Activated CD4-positive, alpha-beta T cell treated with anti-CD3 and anti-CD28 coated beads, Interleukin-2, amount 10 ng/mL, durations not matched to agents 7 days and 5 days (primary cell): ENCODE measurements around the gene MUC20. TPM values are rescaled to one million over a fixed set of nuclear protein-coding genes. Genes with fewer than 3 reads are reported as not detected.
"Not testable (repeated sequence)": the region's sequence is repeated elsewhere in the genome, so short reads cannot be mapped to it uniquely, and the experiment has no call there.

Experiments
- CTCF ChIA-PET: fragments of 350-600 bp; sonication (Branson Sonifier 250); formaldehyde crosslinking; loops from one replicate; lab custom pipeline; 2021; ENCODE audit warnings: antibody characterized with exemption; lab: Charles Lee
- POLR2A ChIA-PET: fragments of 350-600 bp; sonication (Branson Sonifier 250); formaldehyde crosslinking; loops from one replicate; lab custom pipeline; 2021; ENCODE audit warnings: antibody characterized with exemption; lab: Charles Lee
- DNase-seq: peaks from one replicate; pipeline ENCODE4 v3.0.0-alpha.2; 2020
- H3K27ac Mint-ChIP-seq: one replicate; pipeline ENCODE4 v1.8.0; 2021; ENCODE audit warnings: mild to moderate bottlenecking, moderate library complexity, mixed read lengths
- H3K27me3 Mint-ChIP-seq: one replicate; pipeline ENCODE4 v1.8.0; 2021; ENCODE audit warnings: mixed read lengths
- H3K36me3 Mint-ChIP-seq: one replicate; pipeline ENCODE4 v1.8.0; 2021; ENCODE audit warnings: low read depth, mixed read lengths
- H3K4me1 Mint-ChIP-seq: one replicate; pipeline ENCODE4 v1.8.0; 2021; ENCODE audit warnings: mixed read lengths
- H3K4me3 Mint-ChIP-seq: one replicate; pipeline ENCODE4 v1.8.0; 2021; ENCODE audit warnings: mild to moderate bottlenecking, moderate library complexity, mixed read lengths
- H3K9me3 Mint-ChIP-seq: one replicate; pipeline ENCODE4 v1.8.0; 2021; ENCODE audit warnings: mixed read lengths
- total RNA-seq, 2 experiments: library from RNA; stranded (reverse); gene quantifications; one replicate each; pipeline ENCODE4 v1.2.3, GENCODE V29; 2021

The MUC20 gene
- total RNA-seq, 2 experiments from 2014 or later: 1.2 to 1.4 TPM

DNA sequence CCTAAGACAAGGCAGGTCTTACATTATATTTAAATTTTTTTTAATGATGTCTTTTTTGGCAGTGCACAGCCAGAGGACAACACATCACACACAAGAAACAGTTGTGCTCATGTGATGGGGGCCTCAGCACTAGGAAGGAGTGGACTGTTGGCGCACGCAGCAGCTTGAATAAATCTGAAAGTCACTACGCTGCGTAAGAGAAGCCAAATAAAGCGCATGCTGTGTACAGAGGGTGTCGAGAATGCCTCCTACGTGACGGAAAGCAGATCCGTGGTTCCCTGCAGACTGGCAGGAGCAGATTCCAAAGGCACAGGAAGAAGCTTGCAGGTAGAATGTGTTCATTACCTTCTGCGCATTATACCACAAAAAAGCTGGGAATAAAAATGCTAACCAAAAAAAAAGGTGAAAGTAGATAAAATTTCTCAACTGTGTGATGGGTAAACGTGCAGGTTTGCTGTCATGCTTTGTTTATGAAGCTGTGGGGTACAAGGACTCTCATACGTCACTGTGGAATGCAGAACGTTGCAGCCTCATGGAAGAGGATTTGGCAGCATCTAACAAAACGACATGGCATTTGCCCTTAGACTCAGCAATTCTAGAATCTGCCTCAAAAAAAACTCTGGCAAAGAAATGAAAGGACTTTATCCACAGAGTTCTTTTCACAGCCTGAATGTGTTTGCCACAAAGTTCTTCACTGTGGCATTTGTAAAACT, 32.2 kb upstream of the MUC20 start:
- H3K4me1 Mint-ChIP-seq, H3K27ac Mint-ChIP-seq, H3K27me3 Mint-ChIP-seq, POLR2A ChIA-PET, H3K4me3 Mint-ChIP-seq, H3K9me3 Mint-ChIP-seq, CTCF ChIA-PET, DNase-seq: not testable (repeated sequence)
- peaks cover 56% of the 10 kb centered on the region for H3K36me3 Mint-ChIP-seq

DNA sequence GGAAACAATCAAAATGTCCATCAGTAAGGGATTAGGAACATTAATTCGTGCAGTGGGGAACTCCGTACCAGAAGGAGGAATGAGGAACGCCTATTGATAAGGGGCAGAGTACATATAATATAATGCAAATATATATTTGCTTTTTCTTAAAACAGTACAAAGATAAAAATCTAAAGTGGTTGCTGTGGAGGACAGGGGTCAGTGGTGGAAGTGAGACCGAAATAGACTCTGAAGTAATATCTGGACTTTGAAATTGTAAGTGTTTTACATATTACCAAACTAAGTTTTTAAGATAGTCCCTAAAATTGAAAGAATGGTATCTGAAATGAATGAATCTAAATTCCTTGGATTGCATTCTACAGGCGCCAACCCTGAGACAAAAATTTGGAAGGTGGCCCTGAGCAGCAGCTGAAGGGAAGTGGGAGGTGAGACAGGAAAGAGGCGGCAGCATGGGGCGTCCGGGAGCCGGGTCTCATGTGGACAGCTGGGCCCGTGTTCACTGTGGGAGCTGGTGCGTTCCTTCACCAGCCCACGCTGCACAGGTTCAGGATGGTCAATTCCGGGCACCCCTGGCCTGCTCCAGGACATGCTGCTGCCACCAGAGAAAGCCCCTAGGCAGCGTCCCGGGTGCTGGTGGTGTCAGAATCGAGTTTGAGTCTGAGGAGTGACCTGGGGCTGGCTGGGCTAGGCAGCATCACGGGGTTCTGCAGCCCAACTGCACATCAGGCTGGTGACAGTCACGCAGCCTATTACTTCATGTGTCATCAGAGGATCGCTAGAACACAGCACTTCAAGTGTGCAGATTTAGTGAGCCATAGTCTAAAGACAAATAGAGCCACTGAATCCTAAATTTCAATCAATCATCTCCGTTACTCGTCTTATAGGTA, 31.4 kb upstream of the MUC20 start:
- CTCF ChIA-PET, H3K27me3 Mint-ChIP-seq, H3K4me3 Mint-ChIP-seq, H3K4me1 Mint-ChIP-seq, H3K27ac Mint-ChIP-seq, DNase-seq, H3K9me3 Mint-ChIP-seq, POLR2A ChIA-PET: not testable (repeated sequence)
- H3K36me3 Mint-ChIP-seq: peaks cover 54% of the 10 kb centered on the region

DNA sequence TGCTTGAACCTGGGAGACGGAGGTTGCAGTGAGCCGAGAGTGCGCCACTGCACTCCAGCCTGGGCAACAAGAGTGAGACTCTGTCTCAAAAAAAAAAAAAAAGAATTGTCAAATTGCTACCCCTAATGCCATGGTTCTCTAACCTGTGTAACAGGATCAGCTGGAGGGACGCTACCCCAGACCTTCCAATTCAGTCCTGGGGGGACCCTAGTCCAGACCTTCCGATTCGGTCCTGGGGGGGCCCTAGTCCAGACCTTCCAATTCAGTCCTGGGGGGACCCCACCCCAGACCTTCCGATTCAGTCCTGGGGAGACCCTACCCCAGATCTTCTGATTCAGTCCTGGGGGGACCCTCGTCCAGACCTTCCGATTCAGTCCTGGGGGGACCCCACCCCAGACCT, 29.8 kb upstream of the MUC20 start:
- no peak for DNase-seq
- H3K4me1 Mint-ChIP-seq: peaks cover 9% of the 10 kb centered on the region
- ChIA-PET POLR2A (no interaction called here), CTCF (interaction anchor here (0.6 kb wide), 1 partner anchor 374 kb away, joined by 3 read pairs; no protein-coding TSS in a partner anchor)
- peaks cover 2% of the 10 kb centered on the region for H3K9me3 Mint-ChIP-seq
- H3K4me3 Mint-ChIP-seq: no peak overlapping the region
- H3K27ac Mint-ChIP-seq: no peak overlapping the region
- no peaks in the 10 kb centered on the region for H3K27me3 Mint-ChIP-seq
- peaks cover 47% of the 10 kb centered on the region for H3K36me3 Mint-ChIP-seq

DNA sequence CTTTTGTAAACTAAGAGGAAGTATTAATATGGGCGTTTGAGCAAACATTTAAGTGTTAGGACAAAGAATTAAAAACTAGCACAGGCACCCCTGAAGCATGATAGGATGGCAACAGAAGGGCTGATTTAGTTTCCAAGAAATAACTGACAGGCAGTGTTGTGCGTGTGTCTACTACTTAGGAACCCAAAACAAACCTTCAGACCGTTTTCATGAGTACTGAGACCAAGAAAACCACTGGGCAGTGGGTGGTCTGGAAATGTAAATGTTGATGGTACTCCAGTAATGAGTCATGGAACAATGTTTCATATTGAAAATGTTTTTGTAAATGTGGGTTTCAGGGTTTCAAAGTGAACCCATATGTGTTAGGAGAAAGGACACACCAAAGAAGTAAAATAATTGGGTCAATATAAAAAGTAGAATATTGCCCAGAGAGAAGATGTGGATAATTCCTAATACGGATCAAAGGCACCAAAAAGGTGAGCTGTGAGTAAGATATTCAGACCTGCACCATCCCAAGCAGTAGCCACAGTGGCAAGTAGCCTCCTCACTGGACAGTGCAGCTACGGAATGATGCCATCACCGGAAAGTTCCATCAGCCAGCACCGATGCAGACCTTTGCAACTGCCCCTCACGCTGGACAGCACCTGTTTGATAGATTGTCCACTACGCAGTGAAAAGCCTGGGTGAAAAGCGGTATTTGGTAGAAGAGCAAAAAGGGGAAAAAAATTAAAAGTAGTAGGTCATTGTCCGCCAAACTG, 29.0 kb upstream of the MUC20 start:
- H3K27me3 Mint-ChIP-seq, DNase-seq, H3K9me3 Mint-ChIP-seq, POLR2A ChIA-PET, H3K4me1 Mint-ChIP-seq, H3K4me3 Mint-ChIP-seq: not testable (repeated sequence)
- Mint-ChIP-seq H3K27ac (peak overlapping the region; percentile 3), H3K36me3 (peaks cover 45% of the 10 kb centered on the region)
- CTCF ChIA-PET: interaction anchor here (0.7 to 0.8 kb wide), 2 partner anchors 25 to 112 kb away, joined by 3 read pairs; no protein-coding TSS in a partner anchor

DNA sequence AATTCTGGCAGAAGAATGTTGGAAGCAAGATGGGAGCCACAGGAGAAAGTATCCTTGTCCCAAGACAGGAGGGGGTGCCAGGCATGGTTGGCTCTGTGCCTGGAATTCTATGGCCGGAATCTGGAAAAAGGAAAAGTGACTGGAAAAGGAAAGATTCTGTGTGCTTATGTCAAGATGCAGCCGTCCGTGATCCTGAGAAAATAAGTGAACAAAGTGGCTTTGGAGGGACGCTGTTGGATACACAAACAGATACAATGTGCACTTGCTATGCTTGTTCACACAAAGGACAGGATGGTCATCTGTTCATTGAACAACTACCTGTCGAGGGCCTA, 28.5 kb upstream of the MUC20 start:
- ChIA-PET POLR2A (no interaction called here), CTCF (interaction anchor here (0.8 to 1.3 kb wide), 3 partner anchors 12 to 55 kb away, joined by 3 to 4 read pairs (median 3); no protein-coding TSS in a partner anchor)
- Mint-ChIP-seq H3K4me3 (no peak overlapping the region), H3K4me1 (peaks cover 9% of the 10 kb centered on the region), H3K27me3 (no peaks in the 10 kb centered on the region), H3K9me3 (no peaks in the 10 kb centered on the region), H3K36me3 (peaks cover 42% of the 10 kb centered on the region), H3K27ac (no peak overlapping the region)
- no peak for DNase-seq

DNA sequence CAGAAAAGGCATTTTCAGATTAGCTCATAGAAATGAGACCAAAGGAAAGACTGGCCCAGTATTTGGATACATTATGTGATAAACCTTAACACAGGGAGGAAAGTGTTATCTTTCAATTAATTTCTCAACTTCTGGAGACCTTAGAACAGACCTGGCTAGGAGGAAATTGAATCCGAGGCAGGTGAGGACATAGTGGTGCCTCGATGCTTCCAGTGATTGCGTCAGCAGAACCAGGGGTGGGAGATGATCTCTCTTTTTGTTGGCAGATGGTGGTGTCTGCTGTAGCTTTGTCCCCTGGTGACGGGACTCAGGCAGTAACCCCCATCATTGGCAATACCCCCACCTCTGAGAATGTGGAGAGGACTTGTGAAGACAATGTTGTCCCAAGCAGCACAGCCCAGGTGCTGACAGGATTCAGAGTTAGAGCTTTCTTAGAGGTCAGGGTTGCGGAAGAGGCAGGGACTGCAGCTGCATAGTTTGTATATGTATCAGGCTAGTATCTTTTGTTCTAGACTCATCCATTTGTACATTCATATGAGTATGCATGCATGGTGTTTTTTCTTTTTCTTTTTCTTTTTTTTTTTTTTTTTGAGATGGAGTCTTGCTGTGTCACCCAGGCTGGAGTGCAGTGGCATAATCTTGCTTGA, 27.9 kb upstream of the MUC20 start:
- Mint-ChIP-seq H3K27ac (no peak overlapping the region), H3K9me3 (no peaks in the 10 kb centered on the region), H3K4me1 (peaks cover 5% of the 10 kb centered on the region), H3K27me3 (no peaks in the 10 kb centered on the region), H3K4me3 (no peak overlapping the region), H3K36me3 (peaks cover 39% of the 10 kb centered on the region)
- no peak for DNase-seq
- ChIA-PET POLR2A (no interaction called here), CTCF (interaction anchor here (0.7 to 1.3 kb wide), 4 partner anchors 11 to 394 kb away, joined by 3 to 4 read pairs (median 3); no protein-coding TSS in a partner anchor)

DNA sequence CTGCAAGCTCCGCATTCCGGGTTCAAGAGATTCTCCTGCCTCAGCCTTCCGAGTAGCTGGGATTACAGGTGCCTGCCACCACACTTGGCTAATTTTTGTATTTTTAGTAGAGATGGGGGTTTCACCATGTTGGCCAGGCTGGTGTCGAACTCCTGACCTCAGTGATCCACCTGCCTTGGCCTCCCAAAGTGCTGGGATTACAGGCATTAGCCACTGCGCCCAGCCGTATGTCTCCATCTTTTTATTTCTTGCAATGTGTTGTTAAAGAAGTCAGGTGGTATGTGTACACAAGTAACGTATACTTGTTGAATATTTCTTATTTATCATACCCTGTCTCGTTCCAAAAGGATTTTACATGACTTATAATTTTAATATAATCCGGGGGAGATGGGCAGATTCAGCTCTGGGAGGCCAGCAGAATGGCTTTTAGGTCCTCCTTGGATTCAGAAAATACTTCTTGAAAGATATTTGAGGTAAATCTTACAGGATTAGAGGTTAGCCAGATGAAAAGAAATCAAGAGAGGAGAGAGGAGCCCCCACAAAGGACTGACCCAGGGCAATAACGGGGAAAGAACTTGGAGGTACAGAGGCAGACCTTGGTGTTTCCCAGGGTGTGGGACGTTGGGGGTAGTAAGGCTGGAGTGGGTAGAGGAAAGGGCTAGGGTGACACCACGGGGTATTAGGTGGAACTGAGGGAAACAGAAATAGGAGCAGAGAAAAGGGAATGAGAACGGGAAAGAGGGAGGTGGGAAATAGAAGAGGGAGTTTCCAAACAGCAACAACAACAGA, 27.2 kb upstream of the MUC20 start:
- CTCF ChIA-PET: interaction anchor here (0.7 to 1.3 kb wide), 3 partner anchors 10 to 394 kb away, joined by 3 to 4 read pairs (median 3); no protein-coding TSS in a partner anchor
- POLR2A ChIA-PET: no interaction called here
- Mint-ChIP-seq H3K27ac (no peak overlapping the region), H3K4me3 (no peak overlapping the region), H3K27me3 (no peaks in the 10 kb centered on the region), H3K36me3 (peaks cover 39% of the 10 kb centered on the region), H3K9me3 (no peaks in the 10 kb centered on the region), H3K4me1 (peaks cover 5% of the 10 kb centered on the region)
- DNase-seq: no peak

DNA sequence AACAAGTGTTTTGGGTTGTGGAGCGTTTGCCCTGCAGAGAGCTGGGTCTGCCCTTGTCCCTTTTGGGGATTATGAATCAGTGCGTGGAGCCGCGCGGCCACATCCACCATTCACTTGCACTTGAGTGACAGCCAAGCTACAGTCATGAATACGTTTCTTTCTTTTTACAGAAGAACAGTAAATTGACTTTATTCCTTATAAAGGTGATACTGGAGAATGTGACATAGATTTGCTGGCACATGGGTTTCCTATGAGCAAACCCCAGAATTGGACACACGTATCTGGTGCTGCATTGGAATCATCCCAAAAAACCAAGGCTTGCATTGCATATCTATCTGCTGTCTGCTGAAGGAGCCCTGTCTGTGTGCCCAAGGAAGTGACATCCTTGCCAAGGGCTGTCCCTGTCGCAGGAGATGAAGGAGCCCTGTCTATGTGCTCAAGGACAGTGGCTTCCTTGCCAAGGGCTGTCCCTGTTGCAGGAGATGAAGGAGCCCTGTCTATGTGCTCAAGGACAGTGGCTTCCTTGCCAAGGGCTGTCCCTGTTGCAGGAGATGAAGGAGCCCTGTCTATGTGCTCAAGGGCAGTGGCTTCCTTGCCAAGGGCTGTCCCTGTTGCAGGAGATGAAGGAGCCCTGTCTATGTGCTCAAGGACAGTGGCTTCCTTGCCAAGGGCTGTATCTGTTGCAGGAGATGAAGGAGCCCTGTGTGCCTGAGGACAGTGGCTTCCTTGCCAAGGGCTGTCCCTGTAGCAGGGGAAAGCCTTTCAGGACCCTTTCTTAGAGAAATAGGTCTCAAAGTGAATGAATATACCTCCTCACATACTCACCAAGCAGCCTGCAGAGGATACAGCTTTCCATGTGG, 26.3 kb upstream of the MUC20 start:
- H3K4me3 Mint-ChIP-seq, CTCF ChIA-PET, DNase-seq, POLR2A ChIA-PET, H3K27ac Mint-ChIP-seq, H3K9me3 Mint-ChIP-seq, H3K4me1 Mint-ChIP-seq, H3K27me3 Mint-ChIP-seq: not testable (repeated sequence)
- peaks cover 35% of the 10 kb centered on the region for H3K36me3 Mint-ChIP-seq

DNA sequence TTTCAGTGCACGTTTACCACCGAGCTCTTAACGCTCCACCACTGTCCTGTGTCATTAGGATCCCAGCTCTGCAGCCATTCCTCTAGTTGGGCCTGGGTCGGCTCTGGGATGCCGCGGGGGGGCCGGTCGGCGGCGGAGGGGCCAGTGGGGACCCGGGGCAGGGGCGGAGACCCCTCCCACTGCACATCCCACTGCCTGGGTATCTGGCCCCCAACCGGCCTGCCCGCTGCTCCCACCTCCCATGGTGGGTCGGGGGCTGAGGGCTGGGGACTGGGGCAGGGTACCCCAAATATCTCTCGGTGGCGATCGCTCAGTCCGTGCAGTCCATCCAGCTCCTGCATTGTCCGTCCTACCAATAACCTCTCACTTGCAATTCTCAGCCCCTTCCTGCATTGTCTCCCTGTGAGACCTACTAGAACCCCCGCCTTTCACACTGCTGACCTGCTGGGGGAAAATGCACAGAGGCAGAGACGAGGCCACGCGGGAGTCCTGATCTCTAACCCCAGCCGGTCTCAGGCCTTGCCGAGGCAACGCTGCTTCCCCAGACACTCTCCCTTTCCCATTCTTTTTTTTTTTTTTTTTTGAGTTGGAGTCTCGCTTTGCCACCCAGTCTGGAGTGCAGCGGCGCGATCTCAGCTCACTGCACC, 24.0 kb upstream of the MUC20 start:
- no peak for DNase-seq
- no peak overlapping the region for H3K27ac Mint-ChIP-seq
- no peaks in the 10 kb centered on the region for H3K27me3 Mint-ChIP-seq
- H3K36me3 Mint-ChIP-seq: peaks cover 33% of the 10 kb centered on the region
- ChIA-PET POLR2A (no interaction called here), CTCF (no interaction called here)
- H3K4me1 Mint-ChIP-seq: no peaks in the 10 kb centered on the region
- H3K9me3 Mint-ChIP-seq: no peaks in the 10 kb centered on the region
- no peak overlapping the region for H3K4me3 Mint-ChIP-seq

DNA sequence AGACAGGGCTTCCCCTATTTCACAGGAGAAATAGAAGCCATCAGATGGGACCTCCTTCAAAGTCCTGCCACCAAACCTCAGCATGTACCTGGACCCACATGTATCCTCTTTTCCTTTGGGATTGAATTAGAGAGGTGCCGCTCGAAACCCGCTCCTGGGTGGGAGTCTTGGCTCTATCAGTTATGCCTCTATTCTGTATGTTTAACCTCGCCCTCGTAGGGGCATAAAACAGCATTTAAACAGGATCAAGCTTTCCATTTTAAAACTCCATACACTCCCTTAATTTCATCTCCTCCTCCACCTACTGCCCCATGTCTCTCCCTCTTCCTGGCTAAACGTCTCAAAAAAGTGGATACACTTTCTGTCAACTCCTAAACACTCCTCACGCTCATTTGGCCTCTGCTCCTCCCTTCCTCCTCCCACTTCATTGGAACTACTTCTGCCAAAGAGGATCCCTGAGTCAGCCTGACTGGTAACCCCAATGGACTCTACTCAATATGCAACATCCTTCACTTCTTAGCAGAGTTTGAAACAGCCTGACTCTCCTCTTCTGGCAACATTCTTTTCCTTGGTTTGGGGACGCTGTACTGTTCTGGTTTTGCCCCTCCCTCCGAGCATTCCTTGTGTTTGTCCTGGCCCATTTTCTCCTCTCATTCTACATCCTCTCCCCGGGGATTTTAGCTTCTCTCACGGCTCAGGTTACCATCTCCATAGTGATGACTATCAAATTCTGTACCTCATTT, 23.0 kb upstream of the MUC20 start:
- no peak overlapping the region for H3K4me3 Mint-ChIP-seq
- no peak overlapping the region for H3K27ac Mint-ChIP-seq
- ChIA-PET POLR2A (no interaction called here), CTCF (interaction anchor here (0.6 kb wide), 1 partner anchor 1164 kb away, joined by 3 read pairs; no protein-coding TSS in a partner anchor)
- no peaks in the 10 kb centered on the region for H3K4me1 Mint-ChIP-seq
- H3K27me3 Mint-ChIP-seq: no peaks in the 10 kb centered on the region
- no peak for DNase-seq
- no peaks in the 10 kb centered on the region for H3K9me3 Mint-ChIP-seq
- H3K36me3 Mint-ChIP-seq: peaks cover 23% of the 10 kb centered on the region
